Activated CD4-positive, alpha-beta T cell treated with anti-CD3 and anti-CD28 coated beads for 36 hours (primary cell): Measurements from ENCODE around the gene CASP6. TPM values are rescaled to one million over a fixed set of nuclear protein-coding genes. Genes with fewer than 3 reads are reported as not detected.

Experiments used
- ATAC-seq: fragments of 200-7000 bp; cut with Tn5 transposase; one replicate; pipeline ENCODE4 v1.10.0; 2021; ENCODE audit warnings: mild to moderate bottlenecking, moderate library complexity
- CTCF ChIA-PET: fragments of 350-600 bp; sonication (Branson Sonifier 250); formaldehyde crosslinking; loops from one replicate; lab custom pipeline; 2021; ENCODE audit warnings: antibody characterized with exemption; lab: Charles Lee
- POLR2A ChIA-PET: fragments of 350-600 bp; sonication (Branson Sonifier 250); formaldehyde crosslinking; loops from one replicate; lab custom pipeline; 2021; ENCODE audit warnings: antibody characterized with exemption, inconsistent platforms; lab: Charles Lee
- DNase-seq: peaks from one replicate; pipeline ENCODE4 v3.0.0-alpha.2; 2020
- H3K27ac Mint-ChIP-seq: one replicate; pipeline ENCODE4 v1.8.0; 2021; ENCODE audit warnings: mixed read lengths
- H3K27me3 Mint-ChIP-seq: one replicate; pipeline ENCODE4 v1.8.0; 2021; ENCODE audit warnings: mixed read lengths
- H3K36me3 Mint-ChIP-seq: one replicate; pipeline ENCODE4 v1.8.0; 2021; ENCODE audit warnings: low read depth, mixed read lengths
- H3K4me1 Mint-ChIP-seq: one replicate; pipeline ENCODE4 v1.8.0; 2021; ENCODE audit warnings: mixed read lengths
- H3K4me3 Mint-ChIP-seq: one replicate; pipeline ENCODE4 v1.8.0; 2021; ENCODE audit warnings: mild to moderate bottlenecking, moderate library complexity, mixed read lengths
- H3K9me3 Mint-ChIP-seq: one replicate; pipeline ENCODE4 v1.8.0; 2021; ENCODE audit warnings: low read depth, mixed read lengths
- intact Hi-C, 2 experiments: fragments of 100-400 bp; cut with DNase I in 1 of 2; cut with micrococcal nuclease in 1 of 2; formaldehyde crosslinking; loops; one replicate each; pipeline versions ENCODE4 v1.14.2 to v1.15.1; 2022 to 2024; cut with DNase I, micrococcal nuclease
- total RNA-seq, 2 experiments: library from RNA; stranded (reverse); gene quantifications; one replicate each; pipeline ENCODE4 v1.2.3, GENCODE V29; 2021

The CASP6 gene
- total RNA-seq, result 10 to 100 TPM; 23.3 to 26.5 TPM

DNA sequence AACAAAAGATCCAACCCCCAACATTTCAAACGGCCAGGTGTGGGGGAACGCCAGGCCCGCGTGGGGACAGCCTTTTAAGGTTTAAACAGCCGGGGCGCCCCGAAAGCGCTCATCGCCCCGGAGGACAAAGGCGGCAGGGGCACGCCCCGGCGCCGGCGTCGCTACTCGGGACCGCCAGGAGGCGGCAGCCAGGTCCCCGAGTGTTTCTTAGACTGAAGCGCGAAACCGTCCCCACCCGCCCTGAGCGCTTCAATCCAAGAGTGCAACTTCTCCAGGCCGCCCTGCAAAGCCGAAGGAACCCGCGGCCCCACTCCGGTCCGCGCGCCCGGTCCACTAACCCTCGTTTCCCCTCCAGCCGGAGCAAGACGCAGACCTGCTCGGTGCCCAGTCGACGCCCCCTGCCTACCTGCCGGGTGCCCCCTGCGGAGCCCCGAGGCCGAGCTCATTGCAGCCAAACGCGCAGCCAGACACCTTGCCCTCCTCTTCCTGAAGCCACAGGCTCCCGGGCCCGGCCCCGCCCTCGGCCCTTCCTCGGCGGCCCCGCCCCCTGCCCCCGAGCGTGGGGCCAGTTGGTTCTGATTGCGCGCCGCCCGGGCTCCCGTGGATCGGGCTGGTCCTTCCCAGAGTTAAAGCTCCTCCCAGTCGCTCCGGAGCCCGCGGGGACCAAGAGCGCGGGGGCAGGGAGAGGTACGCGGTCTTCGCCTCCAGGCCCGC, at the start of gene CASP6:
TSS of gene CASP6 (minus strand) at position 496 of the 714 bp plus-strand sequence. CDS start at position 446, 50 bp downstream.
- peaks cover 35% of the 10 kb centered on the region for H3K4me1 Mint-ChIP-seq
- CTCF ChIA-PET, result interaction anchor here (0.6 to 1.4 kb wide), 5 partner anchors 10 to 424 kb away, joined by 3 read pairs; no protein-coding TSS in a partner anchor
- peak; percentile 86 for DNase-seq
- H3K9me3 Mint-ChIP-seq, result no peaks in the 10 kb centered on the region
- POLR2A ChIA-PET, result interaction anchor here (0.6 to 1.7 kb wide), 2 partner anchors 26 to 143 kb away, joined by 5 to 7 read pairs; partner anchors contain the start of genes MCUB and PLA2G12A
- intact Hi-C loops, result loop anchor here (1.0 to 10.0 kb wide), 11 partner anchors 26 to 274 kb away; partner anchors contain the start of genes MCUB (in 2 of the 2), SEC24B (in 2 of the 2) and GAR1 (in 1 of the 2)
- peak; percentile 83 for ATAC-seq
- peak within 1 kb of the TSS; percentile 78 for H3K27ac Mint-ChIP-seq
- peaks cover 2% of the 10 kb centered on the region for H3K36me3 Mint-ChIP-seq
- no peaks in the 10 kb centered on the region for H3K27me3 Mint-ChIP-seq
- H3K4me3 Mint-ChIP-seq, result peak within 1 kb of the TSS; percentile 89

DNA sequence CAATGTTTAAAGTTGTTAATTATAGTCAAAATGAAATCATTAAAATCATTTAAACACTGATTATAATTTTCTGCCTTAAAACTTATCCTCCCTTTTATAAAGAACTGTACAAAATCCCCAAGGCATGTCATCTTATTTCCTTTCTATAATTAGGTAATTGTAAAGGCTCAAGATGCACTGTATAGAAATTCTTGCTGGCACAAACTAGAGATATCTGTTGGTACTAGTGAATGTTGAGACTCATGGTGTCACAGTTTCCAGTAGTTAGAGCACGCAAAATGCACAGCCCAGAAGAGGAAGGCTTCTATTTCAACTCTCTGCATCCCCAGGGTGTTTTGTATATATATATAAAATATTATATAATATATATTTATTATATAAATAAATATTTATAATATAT, 49.3 kb upstream of the CASP6 start:
- Mint-ChIP-seq H3K27me3 (peaks cover 4% of the 10 kb centered on the region), H3K9me3 (no peaks in the 10 kb centered on the region), H3K27ac (no peak overlapping the region), H3K4me1 (no peaks in the 10 kb centered on the region), H3K36me3 (no peaks in the 10 kb centered on the region), H3K4me3 (no peak overlapping the region)
- no peak for ATAC-seq
- ChIA-PET CTCF (no interaction called here), POLR2A (no interaction called here)
- DNase-seq, result no peak
- intact Hi-C loops, result no loop called here

DNA sequence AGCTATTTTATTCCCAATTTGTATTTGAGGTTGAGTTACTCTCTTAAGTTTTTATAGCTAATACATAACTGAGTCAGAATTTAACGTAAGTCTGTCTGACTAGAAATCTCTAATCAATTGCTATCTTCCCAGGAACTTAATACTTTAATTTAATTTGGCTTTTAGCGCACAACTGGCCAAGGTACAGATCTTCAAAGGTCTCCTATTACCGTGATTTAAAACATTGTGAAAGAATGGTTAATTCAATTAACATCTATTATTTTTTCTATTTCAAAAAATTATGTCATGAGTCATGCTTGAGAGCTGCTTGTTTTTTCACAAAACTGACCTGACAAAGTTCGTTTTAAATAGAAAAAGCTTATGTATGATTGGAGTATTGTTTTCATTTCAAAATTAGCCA, 48.6 kb upstream of the CASP6 start:
- POLR2A ChIA-PET, result no interaction called here
- intact Hi-C loops, result no loop called here
- Mint-ChIP-seq H3K4me3 (no peak overlapping the region), H3K4me1 (no peaks in the 10 kb centered on the region), H3K36me3 (no peaks in the 10 kb centered on the region), H3K9me3 (no peaks in the 10 kb centered on the region), H3K27ac (no peak overlapping the region), H3K27me3 (peaks cover 4% of the 10 kb centered on the region)
- DNase-seq (no peak), ATAC-seq (no peak)
- CTCF ChIA-PET, result interaction anchor here (0.8 kb wide), 1 partner anchor 227 kb away, joined by 3 read pairs; no protein-coding TSS in a partner anchor

DNA sequence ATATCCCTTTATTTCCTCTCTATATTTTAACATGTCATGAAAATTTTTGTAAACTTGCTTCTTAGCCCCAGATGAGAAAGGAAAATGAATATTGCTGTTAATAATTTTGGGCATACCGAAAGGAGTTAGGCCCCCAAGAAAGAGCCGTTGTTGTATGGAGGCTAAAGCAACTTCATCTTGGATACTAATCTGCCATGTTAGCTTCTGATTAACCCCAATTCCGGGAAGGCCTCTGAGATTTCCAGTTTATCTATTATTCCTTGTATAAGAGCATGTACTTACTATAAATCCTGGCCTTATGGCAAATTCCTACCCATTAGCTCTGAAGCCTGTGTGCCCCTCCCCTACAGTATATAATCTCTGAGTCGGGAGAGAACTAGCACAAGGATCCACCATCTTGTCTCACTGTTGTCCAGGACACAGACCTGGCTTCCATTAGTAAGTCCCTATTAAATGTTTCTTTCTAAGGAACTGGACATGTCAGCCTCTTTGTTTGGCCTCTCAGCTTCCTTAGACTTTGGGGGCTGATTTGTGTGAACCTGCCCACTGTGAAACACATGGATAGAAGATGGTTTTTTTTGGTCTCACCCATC, 47.5 kb upstream of the CASP6 start:
- H3K9me3 Mint-ChIP-seq, result no peaks in the 10 kb centered on the region
- H3K36me3 Mint-ChIP-seq, result no peaks in the 10 kb centered on the region
- DNase-seq (no peak), ATAC-seq (no peak)
- intact Hi-C loops, result no loop called here
- no peak overlapping the region for H3K27ac Mint-ChIP-seq
- peaks cover 1% of the 10 kb centered on the region for H3K27me3 Mint-ChIP-seq
- ChIA-PET CTCF (interaction anchor here (0.7 kb wide), 1 partner anchor 69 kb away, joined by 4 read pairs; no protein-coding TSS in a partner anchor), POLR2A (no interaction called here)
- H3K4me1 Mint-ChIP-seq, result no peaks in the 10 kb centered on the region
- H3K4me3 Mint-ChIP-seq, result no peak overlapping the region

DNA sequence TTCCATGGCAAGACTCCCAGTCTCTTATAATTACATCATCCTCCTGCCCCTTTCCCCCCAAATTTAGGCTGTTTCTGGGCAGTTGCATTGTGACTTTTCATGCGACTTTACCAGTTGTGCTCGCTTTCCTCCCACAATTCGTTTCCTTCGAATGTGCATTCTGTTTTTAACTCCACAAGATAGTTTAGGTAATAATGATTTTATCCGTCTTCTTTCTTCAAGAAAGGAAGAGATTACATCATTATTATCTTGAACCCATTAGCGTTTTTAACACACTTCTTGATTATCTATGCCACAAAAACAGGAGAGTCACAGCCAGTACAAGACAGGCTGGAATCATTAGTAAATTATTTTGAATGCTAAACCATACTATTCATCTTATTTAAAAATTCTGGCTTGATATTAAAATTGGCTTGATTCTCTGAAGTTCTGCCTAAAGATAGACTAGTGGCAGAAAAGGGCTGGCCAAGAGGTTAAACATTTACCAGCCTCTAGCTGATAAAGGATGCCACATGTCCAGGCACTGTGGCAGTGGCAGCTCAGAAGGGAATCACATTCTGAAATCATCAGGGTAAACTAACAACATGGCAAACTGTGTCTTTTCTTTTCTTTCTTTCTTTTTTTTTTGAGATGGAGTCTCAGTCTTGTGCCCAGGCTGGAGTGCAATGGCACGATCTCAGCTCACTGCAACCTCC, 46.3 kb upstream of the CASP6 start:
- Mint-ChIP-seq H3K27ac (no peak overlapping the region), H3K4me1 (no peaks in the 10 kb centered on the region), H3K27me3 (no peaks in the 10 kb centered on the region), H3K9me3 (no peaks in the 10 kb centered on the region), H3K4me3 (no peak overlapping the region), H3K36me3 (no peaks in the 10 kb centered on the region)
- intact Hi-C loops, result no loop called here
- no peak for ATAC-seq
- DNase-seq, result no peak
- POLR2A ChIA-PET, result no interaction called here
- CTCF ChIA-PET, result no interaction called here

DNA sequence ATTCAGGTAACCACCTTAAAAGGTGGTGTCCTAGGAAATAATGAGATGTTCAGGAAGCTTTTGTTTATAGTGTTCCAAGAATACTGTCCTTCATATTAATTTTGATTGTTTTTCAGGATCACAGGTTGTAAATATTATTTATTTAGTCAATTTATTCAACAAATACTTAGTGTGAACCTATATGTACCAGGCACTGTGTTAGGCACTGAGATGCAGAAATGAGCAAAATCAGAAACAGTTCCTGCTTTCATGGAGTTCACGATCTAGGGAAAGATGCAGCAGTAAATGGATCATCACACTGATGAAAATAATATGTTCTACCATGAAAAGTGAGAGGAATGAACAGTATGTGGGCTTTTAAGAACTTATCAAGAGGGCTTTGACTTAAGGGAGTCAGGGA, 44.9 kb upstream of the CASP6 start:
- CTCF ChIA-PET, result no interaction called here
- Mint-ChIP-seq H3K9me3 (no peaks in the 10 kb centered on the region), H3K27ac (no peak overlapping the region), H3K27me3 (no peaks in the 10 kb centered on the region), H3K4me1 (no peaks in the 10 kb centered on the region), H3K36me3 (no peaks in the 10 kb centered on the region), H3K4me3 (no peak overlapping the region)
- POLR2A ChIA-PET, result no interaction called here
- DNase-seq, result no peak
- intact Hi-C loops, result no loop called here
- ATAC-seq, result no peak

DNA sequence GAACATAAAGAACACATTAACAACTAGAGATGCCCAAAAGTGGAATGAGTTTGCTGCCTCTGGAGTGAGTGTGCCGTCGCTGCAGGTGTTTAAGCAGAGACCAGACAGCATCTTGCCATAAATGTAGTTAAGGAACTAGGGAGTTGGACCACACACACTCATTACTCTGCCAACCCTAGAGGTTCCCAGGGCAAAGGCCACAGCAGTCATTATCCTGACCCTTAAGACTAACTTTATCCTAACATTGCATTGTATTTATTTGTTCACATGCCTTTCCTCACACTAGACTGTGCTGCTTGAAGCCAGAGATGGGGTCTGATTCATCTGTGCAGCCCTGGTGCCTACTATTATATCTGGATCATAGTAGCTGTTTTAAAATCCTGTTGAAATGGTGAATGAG, 43.5 kb upstream of the CASP6 start:
- H3K27ac Mint-ChIP-seq, result no peak overlapping the region
- H3K36me3 Mint-ChIP-seq, result no peaks in the 10 kb centered on the region
- ChIA-PET POLR2A (no interaction called here), CTCF (interaction anchor here (0.6 to 0.8 kb wide), 3 partner anchors 9 to 314 kb away, joined by 3 to 4 read pairs (median 3); no protein-coding TSS in a partner anchor)
- no peaks in the 10 kb centered on the region for H3K27me3 Mint-ChIP-seq
- intact Hi-C loops, result no loop called here
- H3K9me3 Mint-ChIP-seq, result no peaks in the 10 kb centered on the region
- H3K4me1 Mint-ChIP-seq, result no peaks in the 10 kb centered on the region
- DNase-seq (no peak), ATAC-seq (no peak)
- no peak overlapping the region for H3K4me3 Mint-ChIP-seq

DNA sequence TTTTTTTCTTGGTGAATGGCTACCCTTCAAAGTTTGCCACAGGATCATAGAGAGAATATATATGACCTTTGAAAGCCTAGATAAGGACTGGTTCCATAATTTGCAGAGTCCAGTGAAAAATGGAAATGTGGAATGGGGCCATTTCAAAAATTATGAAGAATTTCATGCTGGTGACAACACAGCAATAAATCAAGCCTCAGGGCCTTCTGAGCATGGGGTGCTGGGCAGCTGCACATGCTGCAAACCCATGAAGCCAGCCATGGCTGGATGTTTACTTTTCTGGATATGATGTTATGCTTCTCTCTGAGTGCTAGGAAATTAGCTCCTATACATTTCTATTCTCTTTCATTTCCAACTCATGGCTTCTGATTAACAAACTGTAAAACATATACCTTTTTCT, 42.6 kb upstream of the CASP6 start:
- Mint-ChIP-seq H3K36me3 (no peaks in the 10 kb centered on the region), H3K27me3 (no peaks in the 10 kb centered on the region), H3K27ac (no peak overlapping the region), H3K4me1 (no peaks in the 10 kb centered on the region), H3K9me3 (no peaks in the 10 kb centered on the region), H3K4me3 (no peak overlapping the region)
- ChIA-PET CTCF (no interaction called here), POLR2A (no interaction called here)
- no peak for DNase-seq
- intact Hi-C loops, result no loop called here
- ATAC-seq, result no peak

DNA sequence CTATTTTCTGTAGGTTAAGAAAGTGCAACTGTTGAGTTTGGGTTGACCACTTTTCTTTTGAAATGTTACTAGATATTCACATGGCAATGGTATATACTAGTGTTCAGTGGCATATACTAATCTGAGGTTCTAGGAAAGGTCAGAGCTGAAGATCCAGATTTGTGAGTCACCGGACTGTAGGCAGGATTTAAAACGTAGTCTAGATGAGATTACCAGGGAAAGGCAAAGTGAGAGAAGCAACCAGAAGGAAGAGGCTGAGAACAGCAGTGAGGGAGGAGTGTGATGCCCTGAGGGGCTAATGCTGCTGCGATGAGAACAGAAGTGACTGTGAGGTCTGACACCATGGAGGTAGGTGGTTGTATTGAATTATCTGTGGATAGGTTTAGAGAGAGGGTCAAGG, 36.3 kb upstream of the CASP6 start:
- intact Hi-C loops, result no loop called here
- peaks cover 3% of the 10 kb centered on the region for H3K27me3 Mint-ChIP-seq
- H3K9me3 Mint-ChIP-seq, result no peaks in the 10 kb centered on the region
- no peaks in the 10 kb centered on the region for H3K36me3 Mint-ChIP-seq
- CTCF ChIA-PET, result interaction anchor here (1.1 kb wide), 1 partner anchor 8 kb away, joined by 3 read pairs; no protein-coding TSS in a partner anchor
- H3K4me3 Mint-ChIP-seq, result no peak overlapping the region
- no peak overlapping the region for H3K27ac Mint-ChIP-seq
- POLR2A ChIA-PET, result interaction anchor here (0.6 kb wide), 1 partner anchor 241 kb away, joined by 3 read pairs; no protein-coding TSS in a partner anchor
- DNase-seq (no peak), ATAC-seq (no peak)
- H3K4me1 Mint-ChIP-seq, result no peaks in the 10 kb centered on the region

DNA sequence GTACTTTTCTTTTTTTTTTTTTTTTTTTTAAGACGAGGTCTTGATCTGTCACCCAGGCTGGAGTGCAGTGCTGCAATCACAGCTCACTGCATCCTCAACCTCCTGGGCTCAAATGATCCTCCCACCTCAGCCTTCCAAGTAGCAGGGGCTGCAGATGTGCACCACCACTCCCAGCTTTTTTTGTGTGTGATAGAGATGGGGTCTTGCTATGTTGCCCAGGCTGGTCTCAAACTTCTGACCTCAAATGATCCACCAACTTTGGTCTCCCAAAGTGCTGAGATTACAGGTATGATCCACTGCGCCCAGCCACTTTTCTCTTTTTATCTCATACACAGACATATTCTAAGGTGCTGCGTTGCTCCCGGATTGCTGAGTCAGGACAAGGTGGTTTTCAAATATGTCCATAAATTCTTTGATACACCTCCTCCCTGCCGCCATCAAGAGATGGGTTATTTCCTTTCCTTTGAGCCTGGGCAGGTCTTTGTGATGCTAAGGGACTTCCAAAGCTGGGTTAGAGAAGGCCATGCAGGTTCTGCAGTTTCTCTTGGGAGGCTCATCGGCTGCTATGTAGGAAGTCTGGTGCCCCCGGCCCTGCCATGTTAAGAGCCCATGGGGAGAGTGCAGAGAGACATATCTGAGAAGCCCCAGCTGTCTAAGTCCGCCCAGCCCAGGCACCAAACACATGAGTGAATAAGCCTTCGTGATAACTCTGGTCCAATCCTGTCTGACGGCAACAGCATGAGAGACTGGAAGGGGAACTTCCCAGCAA, 35.0 kb upstream of the CASP6 start:
- intact Hi-C loops, result no loop called here
- ChIA-PET CTCF (interaction anchor here (0.7 kb wide), 1 partner anchor 8 kb away, joined by 3 read pairs; no protein-coding TSS in a partner anchor), POLR2A (no interaction called here)
- Mint-ChIP-seq H3K27ac (no peak overlapping the region), H3K4me3 (no peak overlapping the region), H3K36me3 (no peaks in the 10 kb centered on the region), H3K27me3 (peaks cover 3% of the 10 kb centered on the region), H3K9me3 (no peaks in the 10 kb centered on the region), H3K4me1 (no peaks in the 10 kb centered on the region)
- ATAC-seq (no peak), DNase-seq (no peak)
